Vagina (tissue), 2 donors: Measurements from ENCODE around the gene SHC3. TPM values are rescaled to one million over a fixed set of nuclear protein-coding genes. Genes with fewer than 3 reads are reported as not detected.

Source experiments
- DNase-seq, 2 donors: peaks; one replicate each; pipeline ENCODE4 v3.0.0-alpha.2; 2017; ENCODE audit errors: extremely low spot score in 2 of 2
- H3K27ac ChIP-seq: fragments of 200-600 bp; sonication (generic); one replicate; pipeline ENCODE4 v1.5.1; 2019
- H3K27me3 ChIP-seq: fragments of 200-600 bp; sonication (generic); one replicate; pipeline ENCODE4 v1.5.1; 2019
- H3K36me3 ChIP-seq, 2 donors: fragments of 200-600 bp; sonication (generic); one replicate each; pipeline ENCODE4 v1.5.1; 2017 to 2019
- H3K4me1 ChIP-seq: fragments of 200-600 bp; sonication (generic); one replicate; pipeline ENCODE4 v1.5.1; 2019
- H3K4me3 ChIP-seq, 2 donors: fragments of 200-600 bp; sonication (generic); 1 replicate in 1 of 2; 2 replicates in 1 of 2; pipeline ENCODE4 v1.5.1; 2016 to 2019
- H3K9me3 ChIP-seq: fragments of 200-600 bp; sonication (generic); one replicate; pipeline ENCODE4 v1.5.1; 2019
- POLR2A ChIP-seq, 2 donors: fragments of 450-650 bp; IDR thresholded peaks; one replicate each; pipeline ENCODE4 v1.6.1; 2017; ENCODE audit warnings: antibody characterized with exemption in 2 of 2, mild to moderate bottlenecking in 2 of 2, moderate library complexity in 2 of 2
- POLR2AphosphoS5 ChIP-seq, 2 donors: sonication (generic); formaldehyde crosslinking; IDR thresholded peaks; one replicate each; pipeline ENCODE4 v1.9.0; 2017; ENCODE audit warnings: antibody characterized with exemption in 2 of 2, mild to moderate bottlenecking in 2 of 2, low read depth in 1 of 2; ENCODE audit not compliant: insufficient read depth in 1 of 2
- intact Hi-C: fragments of 100-400 bp; cut with DNase I; formaldehyde crosslinking; loops from one replicate; pipeline ENCODE4 v1.15.1; 2023
- total RNA-seq: library from RNA; depleted of rRNA; stranded (reverse); fragments of >200 nt; gene quantifications from one replicate; pipeline ENCODE4 v1.2.3, GENCODE V29; 2016
- TF ChIP-seq, protein P1 (sequence below), 3 experiments: fragments of 450-650 bp in 2 of 3; fragments of 200-600 bp in 1 of 3; sonication (generic) in 1 of 3; IDR thresholded peaks; one replicate each; pipeline ENCODE4 v1.5.1; 2017 to 2019; ENCODE audit warnings: antibody characterized with exemption in 3 of 3, mild to moderate bottlenecking in 2 of 3, moderate library complexity in 2 of 3

The SHC3 gene
- total RNA-seq, 1 donor from 2014 or later = 6.1 TPM

DNA sequence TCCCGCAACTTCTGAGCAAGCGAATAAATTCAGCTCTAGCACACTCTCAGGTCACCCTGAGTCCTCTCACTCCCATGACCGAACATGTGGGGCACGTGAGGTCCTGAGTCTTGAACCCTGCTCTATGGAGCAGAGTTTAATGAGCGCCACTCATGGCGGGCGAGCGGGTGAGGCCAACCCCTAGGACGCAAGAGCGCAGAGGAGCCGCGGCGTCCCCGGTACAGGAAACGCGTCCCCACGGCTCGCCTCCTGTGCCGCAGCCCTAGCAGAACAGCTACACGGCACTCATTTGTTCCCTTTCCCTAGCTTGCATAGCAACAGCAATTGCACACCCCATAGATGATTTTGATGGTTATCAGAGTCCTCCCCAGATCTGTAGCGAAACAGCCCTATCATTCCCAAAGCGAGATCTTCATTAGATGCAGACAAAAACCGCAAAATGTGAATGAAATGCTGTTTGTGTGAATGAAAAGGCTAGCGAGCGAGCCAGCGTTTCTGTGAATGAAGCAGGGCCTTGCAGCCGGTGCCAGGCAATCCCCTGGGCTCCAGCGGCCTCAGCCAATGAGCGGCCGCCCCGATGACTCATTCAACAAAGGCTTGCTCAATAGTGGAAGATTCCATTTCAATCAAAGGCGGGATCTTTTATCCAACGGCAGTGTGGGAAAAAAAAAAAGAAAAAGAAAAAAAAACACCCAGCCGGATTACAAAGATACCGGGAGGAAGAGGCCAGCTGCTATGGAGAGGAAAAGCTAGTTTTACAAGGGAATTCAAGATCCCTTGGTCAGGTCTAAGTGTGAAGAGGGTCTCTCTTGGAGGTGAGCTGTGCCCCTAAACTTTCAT, 1.5 kb upstream of the SHC3 start:
- Histone ChIP-seq H3K36me3 (no peaks in the 10 kb centered on the region), H3K4me1 (peaks cover 20% of the 10 kb centered on the region), H3K4me3 (peak overlapping the region; percentile 39 to 61), H3K27ac (peak overlapping the region; percentile 89), H3K27me3 (no peaks in the 10 kb centered on the region), H3K9me3 (no peaks in the 10 kb centered on the region)
- intact Hi-C loops = loop anchor here (10.0 kb wide), 3 partner anchors 105 to 175 kb away; no protein-coding TSS in a partner anchor
- TF ChIP-seq, protein P1, sequence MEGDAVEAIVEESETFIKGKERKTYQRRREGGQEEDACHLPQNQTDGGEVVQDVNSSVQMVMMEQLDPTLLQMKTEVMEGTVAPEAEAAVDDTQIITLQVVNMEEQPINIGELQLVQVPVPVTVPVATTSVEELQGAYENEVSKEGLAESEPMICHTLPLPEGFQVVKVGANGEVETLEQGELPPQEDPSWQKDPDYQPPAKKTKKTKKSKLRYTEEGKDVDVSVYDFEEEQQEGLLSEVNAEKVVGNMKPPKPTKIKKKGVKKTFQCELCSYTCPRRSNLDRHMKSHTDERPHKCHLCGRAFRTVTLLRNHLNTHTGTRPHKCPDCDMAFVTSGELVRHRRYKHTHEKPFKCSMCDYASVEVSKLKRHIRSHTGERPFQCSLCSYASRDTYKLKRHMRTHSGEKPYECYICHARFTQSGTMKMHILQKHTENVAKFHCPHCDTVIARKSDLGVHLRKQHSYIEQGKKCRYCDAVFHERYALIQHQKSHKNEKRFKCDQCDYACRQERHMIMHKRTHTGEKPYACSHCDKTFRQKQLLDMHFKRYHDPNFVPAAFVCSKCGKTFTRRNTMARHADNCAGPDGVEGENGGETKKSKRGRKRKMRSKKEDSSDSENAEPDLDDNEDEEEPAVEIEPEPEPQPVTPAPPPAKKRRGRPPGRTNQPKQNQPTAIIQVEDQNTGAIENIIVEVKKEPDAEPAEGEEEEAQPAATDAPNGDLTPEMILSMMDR (IDR thresholded peaks at IDR 0.05) = no peak
- TF ChIP-seq POLR2A (IDR thresholded peaks at IDR 0.05) = peak in 1 of 2 donors; percentile 66
- peak; percentile 96 for TF ChIP-seq POLR2AphosphoS5 (IDR thresholded peaks at IDR 0.05; ENCODE audit: insufficient read depth in 1 of 2, low read depth in 1 of 2)
- peak in 1 of 2 donors; percentile 93 for DNase-seq

GRCh38 chr9:89179540-89179894, 899 bp upstream of the SHC3 start:
- H3K27ac ChIP-seq = peak overlapping the region; percentile 89
- DNase-seq = no peak
- H3K4me3 ChIP-seq = peak overlapping the region; percentile 39 to 61
- no peak for TF ChIP-seq POLR2AphosphoS5 (IDR thresholded peaks at IDR 0.05; ENCODE audit: insufficient read depth in 1 of 2, low read depth in 1 of 2)
- TF ChIP-seq, protein P1 (IDR thresholded peaks at IDR 0.05) = no peak
- TF ChIP-seq POLR2A (IDR thresholded peaks at IDR 0.05) = no peak
- no peaks in the 10 kb centered on the region for H3K9me3 ChIP-seq
- H3K36me3 ChIP-seq = no peaks in the 10 kb centered on the region
- peaks cover 20% of the 10 kb centered on the region for H3K4me1 ChIP-seq
- intact Hi-C loops = loop anchor here (10.0 kb wide), 2 partner anchors 105 to 155 kb away; no protein-coding TSS in a partner anchor
- H3K27me3 ChIP-seq = no peaks in the 10 kb centered on the region

DNA sequence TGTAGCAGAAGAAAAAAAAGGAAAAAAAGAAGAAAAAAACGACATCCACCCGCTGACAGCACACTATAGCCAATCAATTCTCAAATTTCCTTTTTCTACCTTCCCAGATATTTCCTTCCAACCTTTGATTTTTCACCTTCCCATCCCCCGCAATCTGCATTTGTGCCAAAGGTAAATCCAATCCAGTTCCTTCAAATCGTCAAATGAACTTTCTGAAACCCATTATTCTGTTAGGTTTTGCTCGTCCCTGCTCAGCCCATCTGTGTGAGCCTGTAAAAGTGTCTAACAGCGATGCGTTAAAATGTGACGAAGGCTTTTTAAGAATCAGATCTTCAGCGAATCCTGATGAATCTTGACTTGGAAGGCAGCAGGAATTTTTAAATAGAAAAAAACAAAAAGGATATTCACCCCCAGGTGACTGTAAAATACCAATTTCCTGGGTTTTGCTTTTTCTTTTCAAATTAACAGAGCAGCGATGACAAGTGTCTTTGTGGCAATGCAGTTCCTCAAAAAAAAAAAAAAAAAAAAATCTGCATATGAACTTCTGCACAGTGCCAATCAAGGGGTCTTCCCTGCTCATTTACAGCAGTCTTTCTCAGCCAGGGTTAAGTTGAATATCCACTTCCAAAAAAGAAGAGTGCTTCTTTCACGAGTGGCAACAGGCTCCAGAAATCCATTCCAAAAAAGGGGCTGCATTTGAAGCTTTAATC, 367 bp upstream of the SHC3 start:
- TF ChIP-seq, protein P1 (IDR thresholded peaks at IDR 0.05) = no peak
- TF ChIP-seq POLR2AphosphoS5 (IDR thresholded peaks at IDR 0.05; ENCODE audit: insufficient read depth in 1 of 2, low read depth in 1 of 2) (peak in 1 of 2 donors; percentile 7), POLR2A (IDR thresholded peaks at IDR 0.05) (no peak)
- H3K9me3 ChIP-seq = no peaks in the 10 kb centered on the region
- peak overlapping the region; percentile 61 to 64 for H3K4me3 ChIP-seq
- no peaks in the 10 kb centered on the region for H3K27me3 ChIP-seq
- no peaks in the 10 kb centered on the region for H3K36me3 ChIP-seq
- intact Hi-C loops = loop anchor here (10.0 kb wide), 2 partner anchors 104 to 154 kb away; no protein-coding TSS in a partner anchor
- peak overlapping the region; percentile 89 for H3K27ac ChIP-seq
- DNase-seq = no peak
- peaks cover 20% of the 10 kb centered on the region for H3K4me1 ChIP-seq

DNA sequence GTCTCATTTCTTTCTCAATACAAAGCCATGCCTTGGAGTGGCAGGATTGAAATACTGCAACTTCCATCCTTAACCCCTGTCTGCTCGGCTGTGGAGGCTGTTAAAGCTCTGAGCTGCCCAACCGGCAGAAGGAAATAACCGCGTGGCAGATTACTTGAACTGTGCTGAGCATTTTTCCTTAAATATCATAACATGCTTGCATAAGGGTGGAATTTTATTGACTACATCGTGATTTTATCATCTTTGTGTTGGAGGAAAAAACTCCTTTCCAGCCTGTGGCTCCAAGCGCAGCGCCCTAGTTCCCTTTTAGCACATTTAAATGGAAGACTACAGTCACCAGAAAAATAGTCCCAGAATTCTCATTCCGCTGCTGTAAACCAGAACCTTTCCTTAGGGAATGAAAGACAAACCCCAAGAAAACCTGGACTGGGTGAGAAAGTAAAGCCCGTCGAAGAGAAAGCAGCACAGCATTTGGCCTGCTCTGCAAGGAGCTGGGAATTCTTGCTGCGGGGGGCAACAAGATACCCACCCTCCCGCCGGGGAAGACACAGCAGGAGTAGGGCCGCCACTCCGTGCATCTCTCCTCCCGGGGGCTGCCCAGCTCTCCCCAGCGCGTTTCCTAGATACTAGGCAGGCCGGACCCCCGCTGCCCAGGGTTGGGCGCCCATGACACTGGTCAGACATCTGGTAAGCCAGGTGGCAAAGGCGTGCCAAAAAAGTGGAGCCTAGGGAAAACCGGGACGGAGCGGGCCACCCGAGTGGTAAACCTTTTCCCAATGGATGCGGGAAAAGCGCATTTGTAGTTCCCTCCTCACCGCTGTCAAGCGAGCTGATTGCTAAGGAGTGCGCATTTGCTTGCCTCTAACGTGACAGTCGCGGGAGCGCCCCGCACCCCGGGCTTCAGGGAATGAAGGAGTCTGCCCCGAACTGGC, 1.3 kb downstream of the SHC3 start:
- Histone ChIP-seq H3K4me3 (peak overlapping the region; percentile 61 to 64), H3K27ac (peak overlapping the region; percentile 89), H3K4me1 (peaks cover 29% of the 10 kb centered on the region), H3K27me3 (no peaks in the 10 kb centered on the region), H3K9me3 (no peaks in the 10 kb centered on the region), H3K36me3 (no peaks in the 10 kb centered on the region)
- DNase-seq = no peak
- TF ChIP-seq POLR2AphosphoS5 (IDR thresholded peaks at IDR 0.05; ENCODE audit: insufficient read depth in 1 of 2, low read depth in 1 of 2) (peak in 1 of 2 donors; percentile 54), POLR2A (IDR thresholded peaks at IDR 0.05) (no peak)
- TF ChIP-seq, protein P1 (IDR thresholded peaks at IDR 0.05) = no peak
- intact Hi-C loops = loop anchor here (10.0 kb wide), 2 partner anchors 102 to 152 kb away; no protein-coding TSS in a partner anchor
